Psoas muscle (tissue), 8 donors: Measurements from ENCODE around the gene SGCD. TPM values are rescaled to one million over a fixed set of nuclear protein-coding genes. Genes with fewer than 3 reads are reported as not detected.

Experiments
- ATAC-seq, 4 donors: fragments of 200-7000 bp; cut with Tn5 transposase; one replicate each; pipeline ENCODE4 v1.9.1; 2020; ENCODE audit warnings: moderate library complexity in 3 of 4, mild to moderate bottlenecking in 2 of 4
- DNase-seq, 2 donors: peaks; one replicate each; pipeline ENCODE4 v3.0.0-alpha.2; 2020
- H3K27ac ChIP-seq: fragments of 200-600 bp; one replicate; pipeline ENCODE4 v1.8.0; 2022
- H3K27me3 ChIP-seq, 3 donors: fragments of 200-600 bp in 1 of 3; one replicate each; pipeline versions ENCODE4 v1.6.1 to v1.8.0; 2013 to 2022; ENCODE audit warnings: low read length in 2 of 3, mild to moderate bottlenecking in 2 of 3, moderate library complexity in 1 of 3; ENCODE audit not compliant: insufficient read depth in 3 of 3
- H3K36me3 ChIP-seq, 2 donors: fragments of 200-600 bp in 1 of 2; one replicate each; pipeline versions ENCODE4 v1.6.1 to v1.8.0; 2013 to 2022; ENCODE audit warnings: low read depth in 1 of 2, mild to moderate bottlenecking in 1 of 2, moderate library complexity in 1 of 2; ENCODE audit not compliant: insufficient read depth in 1 of 2
- H3K4me1 ChIP-seq: fragments of 200-600 bp; one replicate; pipeline ENCODE4 v1.8.0; 2022
- H3K4me3 ChIP-seq: fragments of 200-600 bp; one replicate; pipeline ENCODE4 v1.8.0; 2022; ENCODE audit warnings: mild to moderate bottlenecking
- H3K9me3 ChIP-seq: fragments of 200-600 bp; one replicate; pipeline ENCODE4 v1.8.0; 2022
- CTCF ChIP-seq: fragments of 200-600 bp; IDR thresholded peaks from one replicate; pipeline ENCODE4 v1.8.0; 2022; ENCODE audit warnings: antibody characterized with exemption
- WGBS, 3 donors: extraction: QIAGEN DNeasy Blood & Tissue Kit; methylation state at CpG; one replicate each; pipeline versions ENCODE4 v1.1.6 to v1.1.7; 2013; 5-methylcytosine and 5-hydroxymethylcytosine counted together
- intact Hi-C, 2 donors: fragments of 100-400 bp; cut with DNase I; formaldehyde crosslinking; loops; one replicate each; pipeline versions ENCODE4 v1.11.0 to v1.14.2; 2022
- polyA plus RNA-seq, 3 donors: library from polyadenylated mRNA; stranded (reverse); fragments of 200-250 nt; gene quantifications; one replicate each; pipeline ENCODE4 v1.2.3, GENCODE V29; 2013
- total RNA-seq, 4 donors: library from RNA; stranded (reverse); fragmentation: NEBNext Ultra II Directional in 2 of 4; extraction: Animal tissue kit (Norgen Biotek cat#: 25700) in 2 of 4; gene quantifications; one replicate each; pipeline versions ENCODE4 v1.2.1 to v1.2.4, GENCODE V29; 2021 to 2023
- donor health status: healthy with polysubstance abuse.
- donor health status: DM: no; HTN: no; CAD: no; lungs with moderate emphysema.
- donor health status: Bipolar disorder and iron deficiency.
- donor health status: healthy.
- donor health status: DM: yes; HTN: yes; CAD: no.
- donor health status: DM: no; HTN: no; CAD: no.
- donor health status: DM: no; HTN: no; CAD: no.
- donor health status: DM: yes; HTN: yes; CAD: no.

Gene SGCD
- total and polyA plus RNA-seq, 7 donors: 13.2 to 51.5 (median 33.2) TPM

DNA sequence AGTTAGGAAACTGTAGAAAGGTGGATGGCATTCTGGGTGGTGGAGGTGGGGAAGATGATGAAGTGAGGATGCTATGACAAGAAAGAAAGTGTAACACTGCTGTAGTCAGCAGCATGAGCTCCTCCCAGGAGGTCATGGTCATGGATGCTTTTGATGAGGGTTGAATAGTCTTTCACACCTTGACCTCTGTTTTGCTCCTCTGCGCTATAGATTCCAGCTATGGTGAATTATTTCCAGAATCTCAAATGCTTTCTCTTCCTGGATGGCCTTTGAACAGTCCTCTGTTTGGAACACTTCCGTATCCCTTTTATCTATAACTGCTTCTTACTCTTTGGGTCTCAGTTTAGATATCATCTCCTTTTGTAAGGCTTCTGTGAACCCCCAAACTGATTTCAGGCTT is 357.3 kb downstream of the SGCD start:
- no peak overlapping the region for H3K4me3 ChIP-seq
- ATAC-seq (no peak), DNase-seq (no peak)
- H3K27ac ChIP-seq: no peak overlapping the region
- TF ChIP-seq CTCF: no peak
- intact Hi-C loops: loop anchor here in 1 of 2 donors (10.0 kb wide), 1 partner anchor 251 kb away; no protein-coding TSS in a partner anchor
- H3K9me3 ChIP-seq: no peaks in the 10 kb centered on the region
- peaks cover 36% of the 10 kb centered on the region for H3K4me1 ChIP-seq
- no peaks in the 10 kb centered on the region for H3K36me3 ChIP-seq
- no peaks in the 10 kb centered on the region for H3K27me3 ChIP-seq
- WGBS, 3 donors: 96 to 100% (median 98%) methylated on average over 2 of the region's 2 CpGs

DNA sequence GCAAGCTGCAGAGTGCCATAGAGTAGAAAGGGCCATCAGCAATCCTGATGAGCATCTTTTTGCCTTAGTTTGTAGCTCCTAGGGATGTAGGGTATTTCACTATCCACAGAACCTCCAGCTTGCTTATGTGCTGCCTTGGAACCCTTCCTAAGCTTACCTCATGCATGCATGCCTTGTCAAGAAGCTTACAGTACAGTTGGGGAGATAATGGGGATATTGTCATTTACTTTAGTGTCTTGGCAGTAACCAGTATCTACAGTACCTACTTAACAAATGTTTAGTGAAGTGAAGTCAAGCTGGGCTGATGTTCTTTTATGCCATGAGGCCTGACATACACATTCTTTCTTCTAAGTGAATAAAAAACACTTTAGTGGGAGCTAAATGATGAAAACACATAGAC is 358.5 kb downstream of the SGCD start:
- DNase-seq: no peak
- Histone ChIP-seq H3K27me3 (no peaks in the 10 kb centered on the region), H3K9me3 (no peaks in the 10 kb centered on the region), H3K4me1 (peaks cover 26% of the 10 kb centered on the region), H3K4me3 (no peak overlapping the region), H3K27ac (no peak overlapping the region), H3K36me3 (no peaks in the 10 kb centered on the region)
- intact Hi-C loops: loop anchor here in 1 of 2 donors (10.0 kb wide), 1 partner anchor 249 kb away; no protein-coding TSS in a partner anchor
- no peak for ATAC-seq
- TF ChIP-seq CTCF: no peak

DNA sequence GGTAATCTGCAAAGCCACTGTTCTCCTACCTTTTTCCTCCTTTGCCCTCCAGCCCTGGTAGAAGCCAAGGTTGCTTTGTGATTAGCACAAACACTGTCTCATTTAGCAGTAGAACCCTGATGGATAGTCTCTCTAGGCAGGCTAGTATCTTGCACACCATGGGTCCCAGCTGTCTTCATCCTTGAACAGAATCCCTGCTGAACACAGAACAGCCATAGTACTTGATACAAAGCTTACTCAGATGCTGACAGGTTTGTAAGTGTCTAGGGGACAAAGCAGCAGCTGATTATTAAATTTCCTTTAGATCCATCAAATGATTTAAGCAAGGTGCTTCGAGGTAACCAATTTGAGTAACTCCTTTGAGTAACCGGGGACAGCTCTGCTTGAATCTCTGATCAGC is 359.4 kb downstream of the SGCD start:
- Histone ChIP-seq H3K4me3 (no peak overlapping the region), H3K4me1 (peaks cover 22% of the 10 kb centered on the region), H3K36me3 (no peaks in the 10 kb centered on the region), H3K27ac (no peak overlapping the region), H3K9me3 (no peaks in the 10 kb centered on the region), H3K27me3 (no peaks in the 10 kb centered on the region)
- ATAC-seq (peak in 2 of 4 donors; percentile 28 to 29), DNase-seq (no peak)
- intact Hi-C loops: loop anchor here in 1 of 2 donors (10.0 kb wide), 1 partner anchor 248 kb away; no protein-coding TSS in a partner anchor
- no peak for TF ChIP-seq CTCF
- 25 to 49% (median 27%) methylated on average over 2 of the region's 2 CpGs for WGBS, 3 donors

- H3K27me3 ChIP-seq: no peaks in the 10 kb centered on the region
- TF ChIP-seq CTCF: no peak
- no peaks in the 10 kb centered on the region for H3K36me3 ChIP-seq
- DNase-seq (no peak), ATAC-seq (peak in 3 of 4 donors; percentile 50 to 80 (median 63))
- no peak overlapping the region for H3K27ac ChIP-seq
- intact Hi-C loops: loop anchor here in 1 of 2 donors (10.0 kb wide), 1 partner anchor 248 kb away; no protein-coding TSS in a partner anchor
- WGBS, 3 donors: 12 to 21% (median 13%) methylated on average over 4 of the region's 4 CpGs
- H3K4me1 ChIP-seq: peaks cover 22% of the 10 kb centered on the region
- H3K9me3 ChIP-seq: no peaks in the 10 kb centered on the region
- no peak overlapping the region for H3K4me3 ChIP-seq
Observed at GRCh38 chr5:156686796-156687195, 359.8 kb downstream of the SGCD start.

DNA sequence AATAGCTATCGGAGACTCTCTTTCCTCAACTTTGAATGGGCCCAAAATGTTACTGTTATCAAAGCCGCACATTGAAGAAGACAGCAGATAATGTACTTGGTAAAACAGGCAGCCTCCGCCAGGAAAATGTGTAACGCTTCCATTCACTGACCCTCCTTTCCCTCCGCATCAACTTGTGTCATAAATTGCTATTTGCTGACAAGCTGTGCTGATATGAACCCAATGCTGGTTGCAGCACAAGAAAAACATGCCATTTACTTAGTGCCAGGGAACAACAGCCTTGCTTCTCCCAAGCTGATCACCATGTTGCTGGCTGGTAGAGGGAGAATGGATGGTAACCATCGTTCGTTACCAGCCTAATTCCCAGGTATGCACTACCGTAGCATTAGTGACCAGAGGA is 360.6 kb downstream of the SGCD start:
- peaks cover 22% of the 10 kb centered on the region for H3K4me1 ChIP-seq
- DNase-seq (no peak), ATAC-seq (peak; percentile 21 to 77 (median 68))
- H3K9me3 ChIP-seq: no peaks in the 10 kb centered on the region
- H3K27me3 ChIP-seq: no peaks in the 10 kb centered on the region
- no peak overlapping the region for H3K27ac ChIP-seq
- H3K4me3 ChIP-seq: no peak overlapping the region
- 29 to 53% (median 31%) methylated on average over 8 of the region's 8 CpGs for WGBS, 3 donors
- intact Hi-C loops: loop anchor here in 1 of 2 donors (10.0 kb wide), 1 partner anchor 247 kb away; no protein-coding TSS in a partner anchor
- H3K36me3 ChIP-seq: no peaks in the 10 kb centered on the region
- TF ChIP-seq CTCF: no peak
